Coronary artery (tissue), 2 donors: Measurements from ENCODE around the gene PUM1.

Source experiments
- DNase-seq: peaks from one replicate; pipeline ENCODE4 v3.0.0-alpha.2; 2017; ENCODE audit warnings: low spot score
- H3K27ac ChIP-seq, 2 donors: fragments of 200-600 bp; sonication (generic); one replicate each; pipeline ENCODE4 v1.5.1; 2016 to 2019
- H3K4me3 ChIP-seq: fragments of 200-600 bp; sonication (generic); 2 replicates; pipeline ENCODE4 v1.5.1; 2016; ENCODE audit warnings: mild to moderate bottlenecking, moderate library complexity
- TF ChIP-seq, protein P1 (sequence below): fragments of 200-600 bp; sonication (generic); IDR thresholded peaks from one replicate; pipeline ENCODE4 v1.5.1; 2019; ENCODE audit warnings: antibody characterized with exemption

Gene PUM1

DNA sequence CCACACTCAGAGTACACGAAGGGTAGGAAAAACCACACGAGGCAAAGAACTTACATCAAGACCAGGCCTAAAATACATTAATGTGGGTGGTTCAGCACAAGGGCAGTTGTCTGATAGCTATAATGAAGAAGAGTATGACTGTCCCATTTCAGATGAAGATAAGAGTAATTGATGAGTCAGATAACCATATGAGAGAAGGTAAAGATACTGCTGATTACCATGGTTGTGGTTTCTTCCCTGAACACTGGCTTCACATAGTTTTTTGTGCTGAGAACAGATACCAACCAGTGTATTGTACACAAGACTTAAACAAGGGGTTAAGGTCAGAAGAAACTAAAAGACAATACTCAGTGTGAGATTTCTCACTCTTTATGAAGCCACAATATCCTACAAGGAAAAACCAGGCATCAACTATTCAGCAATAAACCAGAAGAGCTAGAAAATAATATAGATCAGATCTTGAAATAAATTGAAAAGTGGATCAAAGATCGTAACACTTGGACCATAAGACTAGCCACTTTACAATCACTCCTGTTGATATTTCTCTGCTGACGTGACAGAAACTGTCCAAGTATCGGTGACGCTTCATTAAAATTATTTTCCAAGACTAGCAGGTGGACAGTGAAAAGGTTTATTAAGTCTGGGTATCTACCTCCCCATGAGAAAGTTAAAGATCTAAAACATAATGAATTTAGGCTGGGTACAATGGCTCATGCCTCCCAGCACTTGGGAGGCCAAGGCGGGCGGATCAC lies 28.6 kb downstream of the PUM1 start:
- no peak overlapping the region for H3K4me3 ChIP-seq
- no peak for DNase-seq
- TF ChIP-seq, protein P1, sequence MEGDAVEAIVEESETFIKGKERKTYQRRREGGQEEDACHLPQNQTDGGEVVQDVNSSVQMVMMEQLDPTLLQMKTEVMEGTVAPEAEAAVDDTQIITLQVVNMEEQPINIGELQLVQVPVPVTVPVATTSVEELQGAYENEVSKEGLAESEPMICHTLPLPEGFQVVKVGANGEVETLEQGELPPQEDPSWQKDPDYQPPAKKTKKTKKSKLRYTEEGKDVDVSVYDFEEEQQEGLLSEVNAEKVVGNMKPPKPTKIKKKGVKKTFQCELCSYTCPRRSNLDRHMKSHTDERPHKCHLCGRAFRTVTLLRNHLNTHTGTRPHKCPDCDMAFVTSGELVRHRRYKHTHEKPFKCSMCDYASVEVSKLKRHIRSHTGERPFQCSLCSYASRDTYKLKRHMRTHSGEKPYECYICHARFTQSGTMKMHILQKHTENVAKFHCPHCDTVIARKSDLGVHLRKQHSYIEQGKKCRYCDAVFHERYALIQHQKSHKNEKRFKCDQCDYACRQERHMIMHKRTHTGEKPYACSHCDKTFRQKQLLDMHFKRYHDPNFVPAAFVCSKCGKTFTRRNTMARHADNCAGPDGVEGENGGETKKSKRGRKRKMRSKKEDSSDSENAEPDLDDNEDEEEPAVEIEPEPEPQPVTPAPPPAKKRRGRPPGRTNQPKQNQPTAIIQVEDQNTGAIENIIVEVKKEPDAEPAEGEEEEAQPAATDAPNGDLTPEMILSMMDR: no peak
- no peak overlapping the region for H3K27ac ChIP-seq

DNA sequence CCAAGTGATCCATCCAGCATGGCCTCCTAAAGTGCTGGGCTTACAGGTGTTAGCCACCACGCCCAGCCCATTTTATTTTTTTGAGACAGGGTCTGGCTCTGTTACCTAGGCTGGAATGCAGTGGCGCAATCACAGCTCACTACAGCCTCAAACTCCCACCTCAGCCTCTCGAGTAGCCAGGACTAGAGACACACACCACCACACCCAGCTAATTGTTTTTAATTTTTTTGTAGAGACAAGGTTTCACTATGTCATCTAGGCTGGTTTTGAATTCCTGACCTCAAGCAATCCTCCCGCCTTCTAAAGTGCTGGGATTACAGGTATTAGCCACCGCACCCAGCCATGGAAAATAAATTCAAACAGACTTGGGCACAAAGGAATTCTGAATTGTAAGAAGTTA lies 31.9 kb downstream of the PUM1 start:
- no peak overlapping the region for H3K4me3 ChIP-seq
- H3K27ac ChIP-seq: no peak overlapping the region
- DNase-seq: no peak
- TF ChIP-seq, protein P1: no peak

DNA sequence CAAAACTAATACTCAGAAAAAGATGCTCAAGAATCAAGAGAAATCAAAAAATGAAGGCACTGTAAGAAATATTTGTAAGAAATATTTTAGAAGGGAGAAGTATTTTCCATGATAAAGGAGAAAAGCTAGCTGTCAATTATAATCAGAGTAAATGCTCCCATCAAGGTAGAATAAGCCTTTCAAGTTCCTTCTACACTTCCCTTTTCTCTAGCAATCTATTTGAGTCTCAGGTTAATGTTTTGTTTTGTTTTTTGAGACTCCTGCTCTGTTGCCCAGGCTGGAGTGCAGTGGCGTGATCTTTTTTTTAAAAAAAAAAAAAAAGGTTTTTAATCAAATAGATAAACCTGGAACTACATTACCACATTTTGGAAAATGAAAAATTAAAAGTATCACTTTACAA lies 33.3 kb downstream of the PUM1 start:
- TF ChIP-seq, protein P1: no peak
- Histone ChIP-seq H3K4me3 (no peak overlapping the region), H3K27ac (no peak overlapping the region)
- no peak for DNase-seq

DNA sequence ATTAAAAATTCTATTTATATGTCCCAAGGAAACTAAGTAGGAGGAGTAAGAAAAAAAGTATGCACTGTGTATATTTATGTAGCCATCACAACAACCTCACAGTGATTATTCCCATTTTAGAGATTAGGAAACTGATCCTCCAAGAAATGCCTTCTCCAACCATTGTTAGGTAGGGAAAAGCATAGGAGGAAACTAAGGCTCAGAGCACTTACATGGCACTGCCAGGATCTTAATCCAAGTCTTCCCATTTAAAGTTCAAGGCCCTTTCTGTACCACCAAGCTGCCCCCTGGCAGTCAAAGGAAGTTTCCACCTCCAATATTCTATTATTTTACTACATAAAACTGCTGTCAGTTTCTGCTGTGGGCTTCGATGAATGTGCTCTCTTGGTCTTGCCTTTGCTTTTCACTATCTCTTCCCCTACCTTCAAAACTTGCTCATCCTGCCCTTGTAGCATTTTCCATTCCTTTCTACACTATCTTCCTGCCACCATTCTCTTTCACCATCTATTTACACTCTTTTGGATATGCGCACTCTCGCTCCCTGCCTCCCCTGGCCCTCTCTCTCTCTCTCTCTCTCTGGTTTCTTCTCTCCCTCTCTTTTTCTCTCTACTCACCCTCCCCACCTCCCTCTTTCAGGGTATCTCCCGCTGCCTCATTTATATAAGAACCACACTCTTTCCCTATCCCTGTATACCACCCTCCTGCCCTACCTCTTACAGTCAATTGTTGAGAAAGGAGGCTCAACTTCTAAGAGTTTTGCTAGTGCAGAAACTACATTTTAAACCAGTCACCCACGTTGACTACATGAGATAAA lies 34.0 kb downstream of the PUM1 start:
- TF ChIP-seq, protein P1: no peak
- Histone ChIP-seq H3K27ac (no peak overlapping the region), H3K4me3 (no peak overlapping the region)
- no peak for DNase-seq

DNA sequence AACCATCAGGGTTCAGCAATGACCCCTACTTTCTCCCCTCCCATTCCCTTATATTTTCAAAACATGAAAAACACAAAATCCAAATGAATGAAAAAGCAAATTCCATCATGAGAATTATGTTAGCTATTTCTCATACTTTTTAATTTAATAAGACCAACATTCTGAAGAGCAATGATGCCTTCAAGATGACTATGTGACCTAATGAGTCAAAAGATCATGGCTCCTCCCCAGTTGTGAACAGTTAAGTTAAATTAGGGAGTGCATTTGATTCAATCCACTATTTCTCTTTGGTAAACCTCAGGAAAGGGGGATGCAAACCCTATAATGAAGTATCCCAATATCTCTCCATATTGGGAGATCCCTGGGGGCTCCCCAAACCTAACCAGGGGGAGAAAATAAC lies 36.5 kb downstream of the PUM1 start:
- Histone ChIP-seq H3K4me3 (no peak overlapping the region), H3K27ac (no peak overlapping the region)
- TF ChIP-seq, protein P1: no peak
- DNase-seq: no peak

DNA sequence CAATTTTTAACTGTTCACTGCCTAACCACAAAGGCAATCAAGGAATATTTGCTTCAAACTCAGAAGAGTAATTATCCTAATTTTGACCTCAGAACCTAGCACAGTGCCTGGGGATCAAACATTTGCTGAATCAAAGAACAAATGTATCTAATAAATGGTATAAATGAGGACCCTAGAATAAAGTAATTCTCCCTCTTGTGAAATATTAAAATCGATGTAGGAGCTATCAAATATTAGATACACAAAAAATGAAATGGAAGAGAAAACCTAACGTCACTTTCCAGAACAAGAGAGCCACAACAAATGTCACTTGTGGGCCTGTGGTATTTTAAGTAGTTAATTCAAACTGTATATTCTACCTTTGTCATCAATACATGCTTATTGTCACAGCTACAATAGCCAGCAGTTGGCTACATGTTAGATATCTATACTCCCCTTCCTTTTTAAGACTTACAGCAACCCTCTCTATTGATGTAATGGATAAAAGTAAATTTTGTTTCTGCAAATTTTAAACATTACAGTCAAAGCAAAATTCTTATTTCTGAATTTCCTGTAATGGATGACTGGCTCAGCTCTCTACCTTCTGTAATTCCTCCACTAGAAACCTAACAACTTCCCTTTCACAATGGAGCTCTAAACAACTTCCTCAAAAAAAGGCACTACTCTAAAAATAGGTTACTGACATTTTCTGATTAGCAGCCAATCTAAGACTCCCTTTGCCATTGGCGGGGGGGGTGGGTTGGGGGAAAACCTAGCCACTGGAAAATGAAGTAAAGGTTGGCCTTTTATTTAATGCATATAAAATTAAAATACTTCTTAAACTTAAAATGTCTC lies 37.6 kb downstream of the PUM1 start:
- Histone ChIP-seq H3K27ac (no peak overlapping the region), H3K4me3 (no peak overlapping the region)
- DNase-seq: no peak
- TF ChIP-seq, protein P1: no peak
